ENCODE measurements around the gene LAMTOR5.

Gene LAMTOR5

GRCh38 chr1:110390096-110390495, 17.4 kb downstream of the LAMTOR5 start:
- DNase-seq (ENCODE audit: low read depth, low spot score): no peak

DNA sequence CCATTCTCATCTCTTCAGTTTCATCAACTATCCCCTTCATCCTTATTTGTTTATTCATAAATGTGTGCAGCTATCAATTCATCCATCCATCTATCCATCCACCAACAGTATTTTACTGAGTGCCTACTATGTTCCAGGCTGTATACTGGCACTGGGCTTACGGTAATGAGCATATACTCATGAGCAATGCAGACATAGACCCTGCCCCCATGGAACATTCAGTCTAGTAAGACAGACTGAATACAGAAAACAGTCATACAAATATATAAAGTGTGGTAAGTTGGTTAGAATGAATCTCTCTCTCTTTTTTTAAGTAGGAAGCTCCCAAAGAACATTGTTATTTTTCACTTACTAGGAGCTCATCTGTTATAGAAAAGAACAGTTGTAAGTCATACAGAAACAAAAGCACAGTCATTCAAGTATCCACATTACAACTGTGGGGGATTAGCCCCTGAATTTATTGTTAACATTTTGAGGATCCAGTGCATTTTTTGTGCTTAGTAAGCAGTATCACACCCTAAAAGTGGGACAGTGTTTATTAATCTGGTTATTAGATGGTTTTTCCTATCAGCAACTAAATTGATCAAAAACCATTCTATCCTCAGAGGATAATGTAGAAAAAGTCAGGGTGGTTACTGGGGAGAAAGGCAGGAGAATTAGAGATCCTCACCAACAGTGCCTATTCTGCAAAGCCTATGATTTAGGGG, 20.3 kb downstream of the LAMTOR5 start:
- DNase-seq (ENCODE audit: low read depth, low spot score): no peak

- DNase-seq (ENCODE audit: low read depth, low spot score): no peak
Observed at GRCh38 chr1:110385369-110385768, 22.1 kb downstream of the LAMTOR5 start.

- DNase-seq (ENCODE audit: low read depth, low spot score): no peak
Observed at GRCh38 chr1:110384581-110385321, 22.7 kb downstream of the LAMTOR5 start.

- DNase-seq (ENCODE audit: low read depth, low spot score): no peak
Observed at GRCh38 chr1:110383251-110383990, 24.1 kb downstream of the LAMTOR5 start.

- DNase-seq (ENCODE audit: low read depth, low spot score): no peak
Observed at GRCh38 chr1:110380672-110381283, 26.7 kb downstream of the LAMTOR5 start.

- no peak for DNase-seq (ENCODE audit: low read depth, low spot score)
Observed at GRCh38 chr1:110375490-110375889, 32.0 kb downstream of the LAMTOR5 start.

DNA sequence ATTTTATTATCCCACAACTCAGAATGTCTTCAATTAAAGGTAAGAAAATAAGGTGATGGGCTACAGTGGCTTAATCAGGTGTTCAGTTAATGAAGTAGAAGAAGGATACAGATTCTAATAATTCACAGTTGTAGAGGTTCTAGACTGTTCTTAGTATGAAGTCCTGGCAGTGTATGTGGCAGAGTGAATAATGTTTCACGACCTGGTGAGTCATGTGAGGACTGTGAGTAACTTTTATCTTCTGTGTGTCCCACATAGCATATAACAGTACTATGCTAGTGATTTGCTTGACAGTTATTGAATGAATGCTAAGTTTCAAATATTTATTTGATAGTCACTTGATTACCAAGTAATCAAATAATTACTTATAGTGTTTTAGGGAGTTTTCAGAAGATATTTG, 36.7 kb downstream of the LAMTOR5 start:
- no peak for DNase-seq (ENCODE audit: low read depth, low spot score)

DNA sequence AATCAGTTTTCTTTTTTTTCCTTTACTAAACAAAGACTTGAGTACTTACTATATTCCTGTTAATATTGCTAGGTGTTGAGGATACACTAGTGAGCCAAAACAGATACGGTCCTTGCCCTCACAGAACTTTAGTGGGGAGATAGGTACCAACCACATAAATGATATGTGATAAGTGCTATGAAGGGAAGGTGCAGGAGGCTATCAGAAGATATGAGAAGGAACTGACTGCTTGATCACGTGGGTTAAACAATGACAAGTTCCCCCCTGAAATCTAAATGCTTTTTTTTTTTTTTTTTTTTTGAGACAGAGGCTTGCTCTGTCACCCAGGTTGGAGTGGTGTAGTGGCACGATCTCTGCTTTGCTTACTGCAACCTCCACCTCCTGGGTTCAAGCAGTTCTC, 43.3 kb downstream of the LAMTOR5 start:
- no peak for DNase-seq (ENCODE audit: low read depth, low spot score)

DNA sequence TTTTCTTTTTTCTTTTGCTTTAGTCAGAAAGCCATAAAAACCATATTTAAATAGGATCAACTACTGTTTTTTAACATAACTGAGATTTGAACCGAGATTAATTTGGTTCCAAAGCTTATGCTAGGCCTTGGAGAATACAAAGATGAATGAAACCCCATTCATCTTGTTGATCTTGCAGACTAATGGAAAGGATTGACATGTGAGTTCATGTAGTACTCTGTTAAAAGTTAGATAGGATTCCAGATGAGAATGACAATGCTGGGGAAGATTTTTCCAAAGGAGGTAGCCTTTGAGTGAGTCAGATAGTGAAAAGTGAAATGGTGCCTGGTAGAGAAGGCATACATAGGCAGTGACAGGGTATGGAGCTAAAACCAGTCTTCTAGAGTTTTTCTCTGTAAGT, 45.6 kb downstream of the LAMTOR5 start:
- no peak for DNase-seq (ENCODE audit: low read depth, low spot score)

DNA sequence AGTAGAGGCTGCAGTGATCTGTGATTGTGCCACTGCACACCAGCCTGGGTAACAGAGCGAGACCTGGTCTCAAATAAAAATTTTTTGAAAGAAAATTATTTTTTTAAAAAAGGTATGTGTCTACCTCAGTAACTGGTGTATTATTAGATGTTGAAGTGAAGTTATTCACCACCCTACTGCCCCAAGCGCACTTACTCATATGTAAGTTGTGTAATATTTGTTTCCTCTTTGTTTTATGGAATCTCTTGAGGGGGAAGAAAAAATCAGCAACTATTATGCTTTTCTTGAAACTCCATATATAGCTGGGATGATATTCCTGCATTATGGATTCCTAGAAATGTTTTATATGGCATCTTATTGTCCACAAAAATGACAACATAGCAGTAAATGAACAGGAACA, 47.1 kb downstream of the LAMTOR5 start:
- no peak for DNase-seq (ENCODE audit: low read depth, low spot score)

DNA sequence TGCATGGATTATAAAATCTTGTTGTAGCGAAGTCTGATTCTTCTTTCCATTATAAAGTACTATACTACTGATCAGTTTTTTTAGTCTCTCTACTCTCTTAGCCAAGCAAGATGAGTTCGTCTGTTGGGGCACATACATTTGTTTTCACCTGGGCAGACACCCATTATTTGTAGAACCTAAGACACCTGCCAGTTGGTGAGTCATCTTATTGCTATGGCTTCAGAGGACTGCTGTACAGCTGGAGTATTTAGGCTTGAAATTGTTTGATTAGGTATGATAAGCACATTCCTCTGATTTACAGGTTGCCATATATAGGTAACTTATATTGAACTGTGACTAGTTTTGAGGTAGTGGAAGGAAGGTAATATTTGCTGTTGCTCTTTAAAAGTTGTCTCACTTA, 51.1 kb downstream of the LAMTOR5 start:
- DNase-seq (ENCODE audit: low read depth, low spot score): no peak

DNA sequence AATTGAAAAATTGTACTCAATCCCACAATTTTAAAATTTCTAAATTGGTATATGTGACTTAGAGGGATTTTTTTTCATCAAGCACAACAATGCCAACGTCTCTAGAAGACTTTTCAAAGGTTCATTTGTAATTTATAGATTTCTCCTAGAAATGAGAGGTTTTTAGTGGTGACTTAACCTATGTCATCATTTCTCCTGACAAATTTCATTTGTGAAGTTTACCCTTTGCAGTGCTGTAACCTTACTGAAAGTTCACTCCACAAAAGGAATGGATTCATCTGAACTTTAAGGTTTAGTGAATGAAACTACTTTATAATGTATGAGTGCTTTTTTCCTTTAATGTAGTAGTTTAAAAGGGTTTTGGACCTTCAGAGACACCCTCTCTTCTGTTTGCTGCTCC, 52.2 kb downstream of the LAMTOR5 start:
- DNase-seq (ENCODE audit: low read depth, low spot score): no peak

Measured in activated CD4-positive, CD25-positive, alpha-beta regulatory T cell treated with anti-CD3 and anti-CD28 coated beads, Interleukin-2, amount 50 U/mL, for 16 hours (primary cell).